Dermis microvascular lymphatic vessel endothelial cell (primary cell): ENCODE data around the gene MRPS25. TPM values are rescaled to one million over a fixed set of nuclear protein-coding genes. Genes with fewer than 3 reads are reported as not detected.

Experiments
- total RNA-seq: library from RNA; depleted of rRNA; stranded (reverse); fragments of >200 nt; gene quantifications from 2 replicates; pipeline ENCODE4 v1.2.1, GENCODE V29; 2014

The MRPS25 gene
- total RNA-seq, 1 donor from 2014 or later: 23.4 TPM

Other genes starting within 250 kb of the MRPS25 start
- 86.3 and 122 TPM in 2 replicates for gene FGD5, start 246.4 kb downstream of the MRPS25 start, total RNA-seq
- 16.3 and 21.6 TPM in 2 replicates for gene NR2C2, start 117.7 kb downstream of the MRPS25 start, total RNA-seq
- 15.9 and 19.6 TPM in 2 replicates for gene RBSN, start 33.8 kb upstream of the MRPS25 start, total RNA-seq
- 21.1 and 32.2 TPM in 2 replicates for gene CAPN7, start 140.9 kb upstream of the MRPS25 start, total RNA-seq